D721Med (cell line): ENCODE data around the gene STK26.
"Not testable (repeated sequence)": the region's sequence is repeated elsewhere in the genome, so short reads cannot be mapped to it uniquely, and the experiment has no call there.

ENCODE experiments used
- DNase-seq: peaks from one replicate; pipeline ENCODE4 v3.0.0; 2011; ENCODE audit warnings: low spot score; ENCODE audit not compliant: insufficient read length
- FAIRE-seq: peaks from 2 replicates; lab custom pipeline; 2011; peaks lifted over from hg19 to GRCh38; lab: Jason Lieb, UNC
- CTCF ChIP-seq: IDR thresholded peaks from 2 replicates; pipeline ENCODE4 v1.5.1; 2012; ENCODE audit warnings: mild to moderate bottlenecking, control low read depth; ENCODE audit not compliant: insufficient read depth; ENCODE audit errors: missing control alignments

STK26 gene

DNA sequence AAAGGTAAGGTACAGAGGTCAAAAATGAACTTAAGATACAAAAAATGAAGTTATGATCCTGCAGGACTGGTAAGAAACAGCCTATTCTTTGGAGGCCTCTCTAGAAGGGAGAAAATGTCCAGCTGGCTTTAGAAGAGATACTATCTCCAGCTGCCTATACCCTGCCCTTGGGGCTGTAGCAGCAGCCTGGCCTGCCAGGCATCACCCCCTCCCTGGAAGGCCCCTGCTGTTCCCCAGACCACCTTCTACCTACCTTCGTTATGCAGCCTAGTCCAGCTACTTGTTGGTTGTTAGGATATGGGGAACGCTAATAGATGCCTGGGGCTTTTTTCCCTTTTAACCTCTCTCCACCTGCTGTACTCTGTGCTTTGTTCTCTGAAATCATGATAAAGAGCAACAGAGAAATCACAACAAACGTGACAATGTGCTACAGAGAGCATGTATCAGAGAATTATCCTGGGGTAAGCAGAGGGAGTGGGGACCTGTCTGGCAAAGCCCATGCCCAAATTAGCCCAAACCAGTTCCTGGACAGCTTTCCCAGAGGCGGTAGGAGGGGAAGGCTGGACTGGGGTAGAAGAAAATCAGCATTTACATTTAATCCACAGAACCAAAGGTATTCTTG is 70.2 kb downstream of the STK26 start:
- TF ChIP-seq CTCF = no peak
- DNase-seq = no peak
- FAIRE-seq = no peak

- no peak for FAIRE-seq
- no peak for TF ChIP-seq CTCF
Measured at GRCh38 chrX:132094164-132094563, 71.1 kb downstream of the STK26 start.

DNA sequence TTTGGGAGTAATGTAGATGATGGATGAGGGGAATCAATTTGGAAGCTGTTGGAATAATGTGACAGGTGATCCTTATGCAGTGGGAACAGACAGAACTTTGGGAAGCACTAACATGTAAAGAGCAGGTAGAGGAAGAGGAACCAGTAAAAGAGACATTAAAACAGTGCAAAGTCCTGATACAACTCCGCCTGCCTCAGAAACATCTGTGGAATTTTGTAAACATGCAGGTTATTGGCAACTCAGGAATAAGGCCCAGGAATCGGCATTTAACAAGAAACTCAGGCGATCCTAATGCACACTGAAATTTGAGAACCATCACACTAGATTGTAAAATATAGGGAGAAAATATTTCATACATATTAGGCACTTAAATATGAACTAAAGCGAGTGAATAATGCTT is 75.6 kb downstream of the STK26 start:
- not testable (repeated sequence) for FAIRE-seq, DNase-seq

More at GRCh38 chrX:132094164-132094563, 71.1 kb downstream of the STK26 start:
- no peak for DNase-seq

GRCh38 chrX:132101206-132101605 is 78.1 kb downstream of the STK26 start:
- FAIRE-seq (no peak), DNase-seq (no peak)

DNA sequence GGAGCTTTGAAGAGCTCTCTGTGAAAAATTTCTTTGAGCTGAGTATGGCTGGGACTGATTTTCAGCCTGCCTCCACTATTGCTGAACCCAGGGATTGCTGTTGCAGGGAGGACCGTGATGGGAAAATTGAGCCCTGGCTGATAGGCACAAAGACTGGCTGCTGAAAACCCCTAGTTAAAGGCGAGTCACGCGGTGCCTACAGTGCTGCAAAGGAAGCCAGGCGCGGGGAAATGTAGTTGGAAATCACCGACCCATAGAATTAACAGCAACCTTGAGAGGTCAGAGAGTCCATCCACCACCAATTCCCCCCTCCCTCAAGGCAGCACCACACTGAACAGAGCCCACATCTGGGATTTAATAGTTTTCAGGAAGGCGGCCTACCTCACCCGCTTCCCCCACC is 78.7 kb downstream of the STK26 start:
- no peak for TF ChIP-seq CTCF
- DNase-seq = no peak
- FAIRE-seq = no peak

More at GRCh38 chrX:132101206-132101605, 78.1 kb downstream of the STK26 start:
- TF ChIP-seq CTCF = no peak

GRCh38 chrX:132107291-132107690 is 84.2 kb downstream of the STK26 start:
- no peak for FAIRE-seq
- no peak for TF ChIP-seq CTCF
- no peak for DNase-seq

DNA sequence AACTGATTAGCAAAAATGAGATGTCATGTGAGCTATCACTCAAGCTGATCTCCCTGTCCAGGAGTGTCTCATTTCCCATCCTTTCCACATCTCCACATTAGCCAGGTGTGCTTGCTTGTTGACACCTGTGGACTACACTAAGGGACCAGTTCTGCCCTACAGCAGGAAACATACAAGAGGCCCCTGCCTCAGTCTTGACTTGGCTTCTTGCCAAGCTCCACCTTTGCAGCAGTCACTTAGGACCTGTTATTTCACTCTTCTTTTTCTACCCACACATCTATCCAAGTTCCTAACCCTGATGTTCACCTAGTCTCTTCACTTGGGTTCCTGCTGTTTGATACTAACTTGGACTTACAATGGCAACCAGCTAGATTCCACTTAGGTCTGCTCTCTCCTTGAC is 91.5 kb downstream of the STK26 start:
- TF ChIP-seq CTCF = no peak
- DNase-seq = no peak
- FAIRE-seq = no peak

DNA sequence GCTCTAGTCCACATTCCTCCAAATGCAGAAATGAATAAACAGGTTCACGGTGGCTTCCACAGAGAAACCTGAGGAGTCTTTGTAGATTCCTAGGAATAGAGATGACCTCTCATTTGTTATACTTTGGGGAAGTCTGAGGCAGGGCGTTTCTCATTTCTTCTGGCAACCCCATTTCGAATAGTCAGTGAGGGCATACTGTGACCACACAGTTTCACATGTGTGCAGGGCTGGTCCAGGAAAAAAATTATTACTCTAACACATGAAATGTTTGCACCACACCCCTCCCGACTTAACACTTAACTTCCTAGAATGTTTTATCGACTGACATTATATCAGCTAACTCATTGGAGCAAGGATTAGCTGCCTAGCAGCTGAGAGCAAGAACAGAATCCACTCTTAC is 92.7 kb downstream of the STK26 start:
- no peak for FAIRE-seq
- no peak for TF ChIP-seq CTCF
- no peak for DNase-seq
